ENCODE measurements around the gene TWIST2.

The TWIST2 gene

DNA sequence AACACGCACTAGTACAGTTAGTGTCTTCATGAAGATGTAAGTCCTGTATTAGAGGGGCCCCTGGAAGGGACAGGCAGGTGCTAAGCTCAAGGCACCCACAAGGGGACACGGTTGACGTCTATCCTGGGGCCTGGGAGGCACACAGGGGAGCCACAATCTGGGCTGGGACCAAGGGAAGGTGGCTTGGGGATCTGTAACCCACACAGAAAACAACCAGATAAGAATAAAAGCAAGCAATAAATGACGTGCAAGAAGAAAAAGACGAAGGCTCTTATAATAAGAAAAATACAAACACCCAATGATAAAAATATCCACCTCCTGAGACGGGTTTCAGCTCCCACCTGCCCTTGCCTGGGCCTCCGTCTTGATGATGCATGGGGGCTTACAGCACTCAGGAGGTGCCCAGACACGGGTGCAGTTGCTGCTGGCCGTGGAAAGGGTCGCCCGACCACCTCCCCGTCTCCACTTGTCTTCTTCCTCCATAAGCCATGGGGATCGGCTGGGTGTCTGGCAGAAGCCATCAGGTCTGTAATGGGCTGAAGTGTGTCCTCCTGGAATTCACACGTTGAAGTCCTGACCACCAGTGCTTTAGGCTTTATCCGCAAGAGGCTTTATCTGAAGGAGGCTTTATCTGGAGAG, 73.9 kb downstream of the TWIST2 start:
- DNase-seq = no peak

DNA sequence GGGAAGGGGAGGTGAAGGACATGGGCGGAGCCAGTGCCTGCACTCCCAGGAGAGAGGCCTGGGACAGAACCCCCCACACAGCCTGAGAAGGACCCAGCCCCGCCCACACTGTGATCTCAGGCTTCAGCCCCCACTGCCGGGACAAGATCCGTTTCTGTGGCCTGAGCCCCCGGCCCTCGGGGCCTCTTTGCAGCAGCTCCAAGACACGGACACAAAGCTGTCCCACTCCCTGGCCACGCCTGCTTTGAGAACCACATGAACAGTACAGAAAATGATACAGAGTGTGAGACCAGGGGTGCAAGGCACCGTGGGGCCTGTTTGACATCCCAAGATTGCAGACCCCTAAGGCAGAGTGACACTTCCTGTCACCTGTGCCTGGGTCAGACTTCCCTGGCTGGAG, 74.5 kb downstream of the TWIST2 start:
- DNase-seq = no peak

DNA sequence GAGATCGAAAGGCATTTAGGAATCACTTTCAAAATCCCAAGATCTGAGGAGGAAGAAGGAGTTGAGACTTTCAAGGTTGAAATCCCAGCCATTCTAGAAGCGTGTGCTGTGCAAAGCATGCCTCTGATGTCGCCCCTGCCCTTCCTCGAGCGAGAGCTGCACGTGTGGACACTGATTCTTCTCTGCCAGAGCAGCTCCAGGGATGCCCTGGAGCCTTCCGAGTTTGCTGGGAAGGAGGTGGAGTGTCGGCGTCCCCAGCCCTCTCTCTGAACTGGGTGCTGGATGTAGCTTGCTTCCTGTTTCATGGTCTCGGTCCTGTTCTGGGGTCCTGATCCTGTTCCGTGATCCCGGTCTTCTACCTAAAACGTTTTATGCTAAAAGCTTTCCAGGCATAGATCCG, 76.1 kb downstream of the TWIST2 start:
- no peak for DNase-seq

DNA sequence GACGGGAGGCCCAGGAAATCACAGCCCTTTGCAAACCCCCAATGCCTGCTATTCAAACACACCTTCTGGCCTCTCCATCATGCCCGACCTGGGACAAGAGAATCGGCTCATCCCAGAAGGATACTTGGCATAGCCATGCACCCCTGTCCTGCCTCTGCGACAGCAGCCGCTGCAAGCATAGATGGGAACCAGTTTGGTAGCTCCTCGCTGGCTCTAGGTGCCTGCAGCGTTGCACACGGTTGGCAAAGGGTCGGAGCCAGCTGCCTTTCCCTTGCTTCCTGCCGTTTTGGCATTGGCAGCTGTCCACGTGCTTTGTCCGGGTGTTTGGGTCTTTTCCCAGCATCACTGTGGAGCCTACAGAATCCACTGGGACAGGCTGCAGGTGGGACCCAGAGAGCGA, 76.9 kb downstream of the TWIST2 start:
- DNase-seq = no peak

DNA sequence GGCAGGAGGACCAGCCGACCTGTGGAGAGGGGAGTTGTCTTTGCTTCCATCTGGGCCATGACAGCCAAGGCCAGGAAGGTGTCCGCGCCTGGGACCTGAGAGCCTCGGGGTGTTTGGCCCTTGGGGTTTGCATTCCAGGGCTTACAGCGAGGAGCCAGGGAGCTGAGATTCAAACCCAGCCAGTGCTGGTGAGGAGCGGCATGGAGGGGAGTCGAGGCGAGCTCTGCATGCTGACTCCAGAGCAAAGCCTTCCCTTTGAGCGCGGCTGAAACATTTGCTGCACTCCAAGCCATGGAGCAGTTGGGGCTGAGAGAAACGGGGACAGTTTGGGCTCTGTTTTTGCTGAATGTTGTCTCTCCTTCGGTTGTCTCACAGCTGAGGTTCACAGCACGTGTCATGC, 77.4 kb downstream of the TWIST2 start:
- no peak for DNase-seq

DNA sequence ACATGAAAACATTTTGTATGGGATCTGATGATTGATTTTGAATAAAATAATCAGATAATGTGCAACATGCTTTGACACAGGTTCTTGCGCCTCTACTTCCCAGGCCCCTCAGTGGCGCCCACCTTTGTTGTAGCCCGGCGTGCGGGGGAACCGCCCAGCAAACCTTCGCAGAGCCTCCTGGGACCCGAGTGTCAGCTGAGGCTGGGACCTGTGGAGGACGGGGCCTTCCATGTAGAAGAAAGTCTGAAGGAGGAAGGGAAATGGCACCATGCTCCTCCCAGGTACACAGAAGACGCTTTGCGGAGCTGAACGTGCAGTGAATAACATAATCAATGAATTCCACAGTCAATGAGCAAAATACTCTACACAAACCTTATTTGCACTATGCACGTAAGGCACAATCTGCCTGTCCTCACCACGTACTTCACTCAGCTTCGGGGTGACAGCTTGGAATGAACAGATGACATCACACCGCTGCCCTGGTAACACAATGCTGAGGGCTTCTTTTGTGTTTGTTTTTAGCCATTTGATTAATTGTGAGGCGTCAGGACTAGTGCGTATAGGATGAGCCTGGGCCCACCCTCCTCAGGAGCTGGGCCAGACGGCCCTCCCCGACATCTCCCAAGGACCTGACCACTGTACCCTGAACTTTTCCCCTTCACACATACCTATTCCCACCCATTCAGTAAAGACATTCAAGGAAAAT, 78.1 kb downstream of the TWIST2 start:
- no peak for DNase-seq

DNA sequence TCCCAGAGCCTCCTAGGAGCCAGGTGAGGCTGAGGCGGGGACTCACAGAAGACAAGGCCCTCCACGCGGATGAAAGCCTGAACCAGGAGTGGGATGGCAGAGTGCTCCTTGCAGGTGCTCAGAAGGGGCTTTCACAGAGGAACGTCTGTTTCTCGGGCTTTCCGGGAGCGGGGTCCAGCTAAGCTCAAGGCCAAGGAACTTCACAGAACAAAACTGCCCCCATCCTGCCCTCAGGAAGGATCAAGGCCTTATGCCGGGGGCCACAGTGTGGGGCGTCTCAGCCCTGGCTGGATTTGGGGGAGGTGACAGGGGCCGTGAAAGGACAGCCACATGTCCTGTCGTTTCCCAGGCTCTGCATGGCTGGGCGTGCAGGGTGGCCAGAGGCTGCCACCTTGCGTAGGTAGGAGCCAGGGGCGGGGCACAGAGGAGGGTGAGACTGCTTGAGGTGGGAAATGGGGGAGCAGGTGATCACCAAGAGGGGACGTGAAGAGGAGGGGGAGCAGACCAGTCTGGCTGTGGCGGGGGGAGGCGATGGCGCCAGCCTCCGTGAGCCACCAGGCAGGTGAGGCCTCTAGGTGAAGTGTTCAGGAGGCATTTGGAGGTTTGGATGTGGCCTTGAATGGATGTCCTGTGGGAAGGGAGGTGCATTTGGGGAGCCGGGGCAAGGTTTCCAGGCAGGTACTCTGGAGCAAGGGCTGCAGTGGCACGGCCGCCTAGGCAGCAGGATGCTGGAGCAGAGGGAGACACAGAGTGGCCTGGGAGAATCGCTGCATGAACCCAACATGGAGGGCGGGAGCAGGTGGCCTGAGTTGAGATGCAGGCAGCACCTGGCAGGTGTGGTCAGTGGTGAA, 79.1 kb downstream of the TWIST2 start:
- DNase-seq = no peak

DNA sequence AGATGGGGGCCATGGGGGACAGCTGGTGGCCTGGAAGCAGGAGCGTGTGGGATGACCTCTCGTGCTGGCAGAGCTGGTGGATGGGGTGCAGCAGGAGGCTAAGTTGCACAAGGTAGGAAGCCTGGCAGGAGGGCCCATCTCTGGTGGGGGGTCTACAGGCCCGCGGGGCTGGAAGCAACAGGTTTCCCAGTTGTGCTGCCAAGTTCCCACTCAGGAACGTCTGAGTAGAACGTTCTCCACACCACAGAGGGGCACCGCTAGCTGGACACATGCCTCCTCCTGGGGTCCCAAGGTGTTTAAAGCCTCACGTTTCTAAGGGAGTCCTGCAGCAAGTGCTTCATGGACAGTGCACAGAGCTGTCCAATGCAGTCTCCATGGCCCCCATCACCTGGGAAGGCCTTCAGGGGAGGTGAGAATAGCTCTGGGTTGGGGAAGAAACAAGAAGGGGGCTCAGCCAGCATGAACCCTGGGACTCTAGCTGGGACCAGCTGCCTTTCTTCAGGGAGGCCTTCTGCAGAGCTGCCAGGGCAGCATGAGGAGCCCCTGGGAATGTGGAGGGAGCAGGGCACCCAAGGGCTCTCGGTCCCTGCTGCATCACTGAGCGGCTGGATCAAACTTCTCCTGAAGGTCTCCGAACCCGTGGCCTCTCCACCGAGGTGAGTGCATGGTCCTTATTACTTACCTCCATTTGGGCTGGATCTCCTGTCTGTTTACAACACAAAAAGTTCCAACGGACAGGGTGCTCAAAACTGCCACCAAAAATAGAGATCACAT, 80.0 kb downstream of the TWIST2 start:
- DNase-seq = no peak

DNA sequence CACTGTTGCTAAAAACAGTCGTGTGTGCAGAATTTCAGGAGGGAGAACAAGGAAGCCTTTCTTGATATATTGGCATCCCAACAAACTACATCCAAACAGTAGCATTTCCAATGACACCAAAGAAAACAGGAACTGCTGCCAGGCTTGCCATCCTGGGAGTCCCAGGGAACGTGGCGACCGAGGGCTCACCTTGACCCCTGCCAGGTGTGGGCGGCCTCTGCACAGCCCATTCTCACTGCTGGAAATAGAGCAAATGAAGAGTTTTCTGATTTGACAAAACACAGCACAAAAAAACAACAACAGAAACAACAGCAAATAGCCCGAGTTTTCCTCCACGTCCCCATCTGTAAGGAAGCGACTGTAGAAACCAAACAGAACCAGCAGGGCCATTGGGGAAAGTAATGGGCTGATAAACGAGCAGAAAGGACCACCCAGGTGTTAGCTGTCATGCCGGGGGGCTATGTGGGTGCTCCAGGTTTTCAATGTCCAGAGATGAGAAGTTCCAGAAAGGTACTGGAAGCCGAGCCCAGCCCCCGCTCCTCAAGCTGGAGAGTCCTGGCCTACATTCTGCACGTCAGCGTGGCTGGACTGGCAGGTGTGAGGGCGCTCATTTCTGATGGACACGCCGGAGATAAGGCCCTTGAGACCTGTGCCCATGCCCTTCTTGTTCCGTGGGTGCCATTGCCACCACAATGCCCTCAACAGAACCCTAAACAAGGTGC, 80.8 kb downstream of the TWIST2 start:
- DNase-seq = no peak

DNA sequence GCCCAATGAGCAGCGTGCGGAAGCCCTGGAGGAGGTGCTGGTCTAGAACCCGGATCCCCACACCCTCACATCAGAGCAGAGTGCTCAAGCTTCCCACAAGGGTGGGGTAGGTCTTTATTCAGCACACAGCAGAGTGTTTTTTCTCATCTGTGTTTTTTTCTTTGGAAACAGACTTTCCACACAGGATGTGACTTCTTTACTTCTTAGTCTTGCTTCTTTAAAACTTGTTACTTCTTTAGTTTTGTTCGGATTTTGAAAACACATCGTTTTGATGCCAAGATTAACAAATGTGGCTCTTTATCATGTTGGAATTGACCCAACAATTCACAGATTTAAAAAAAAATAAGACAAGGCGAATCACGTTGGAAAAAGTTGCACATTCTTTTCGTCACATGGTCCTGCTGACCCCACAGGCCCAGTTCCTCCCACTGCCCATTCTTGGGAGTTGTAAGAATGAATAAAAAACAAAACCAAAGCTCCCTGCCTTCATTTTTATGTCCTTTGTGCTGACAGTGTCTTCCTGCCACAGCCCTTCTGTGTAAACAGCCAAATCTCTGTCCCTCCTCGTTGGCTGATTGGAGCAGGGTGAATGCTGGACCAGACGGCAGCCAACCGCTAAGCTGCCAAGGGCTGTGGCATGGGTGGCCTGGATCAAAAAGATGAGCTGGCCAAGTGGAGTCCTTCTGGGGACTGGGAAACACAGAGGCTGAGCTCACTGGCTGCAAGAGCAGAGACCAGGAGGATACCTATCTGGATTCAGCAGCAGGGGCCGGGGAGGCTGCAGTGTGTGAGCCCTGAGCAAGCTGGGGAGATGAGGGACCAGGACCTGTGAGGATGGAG, 81.6 kb downstream of the TWIST2 start:
- peak; percentile 50 for DNase-seq

DNA sequence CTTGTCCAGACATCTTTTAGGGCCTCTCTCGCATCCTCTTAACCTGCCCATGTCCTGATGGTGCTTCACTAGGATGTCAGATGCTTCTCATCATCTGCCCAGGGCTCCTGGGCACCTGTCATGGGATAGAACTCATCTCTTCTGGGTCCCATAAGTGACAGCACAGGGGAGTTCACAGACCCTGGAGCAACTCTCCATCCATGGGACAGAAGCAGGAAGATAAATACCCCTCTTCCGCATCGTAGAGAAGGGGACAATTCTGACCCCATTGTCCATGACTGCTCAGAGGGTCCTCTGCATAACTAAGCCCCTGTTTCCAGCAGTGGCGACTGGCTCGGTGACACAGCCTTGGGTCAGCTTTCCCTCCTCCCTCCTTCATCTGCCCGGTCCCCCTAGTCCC, 82.3 kb downstream of the TWIST2 start:
- DNase-seq = no peak

DNA sequence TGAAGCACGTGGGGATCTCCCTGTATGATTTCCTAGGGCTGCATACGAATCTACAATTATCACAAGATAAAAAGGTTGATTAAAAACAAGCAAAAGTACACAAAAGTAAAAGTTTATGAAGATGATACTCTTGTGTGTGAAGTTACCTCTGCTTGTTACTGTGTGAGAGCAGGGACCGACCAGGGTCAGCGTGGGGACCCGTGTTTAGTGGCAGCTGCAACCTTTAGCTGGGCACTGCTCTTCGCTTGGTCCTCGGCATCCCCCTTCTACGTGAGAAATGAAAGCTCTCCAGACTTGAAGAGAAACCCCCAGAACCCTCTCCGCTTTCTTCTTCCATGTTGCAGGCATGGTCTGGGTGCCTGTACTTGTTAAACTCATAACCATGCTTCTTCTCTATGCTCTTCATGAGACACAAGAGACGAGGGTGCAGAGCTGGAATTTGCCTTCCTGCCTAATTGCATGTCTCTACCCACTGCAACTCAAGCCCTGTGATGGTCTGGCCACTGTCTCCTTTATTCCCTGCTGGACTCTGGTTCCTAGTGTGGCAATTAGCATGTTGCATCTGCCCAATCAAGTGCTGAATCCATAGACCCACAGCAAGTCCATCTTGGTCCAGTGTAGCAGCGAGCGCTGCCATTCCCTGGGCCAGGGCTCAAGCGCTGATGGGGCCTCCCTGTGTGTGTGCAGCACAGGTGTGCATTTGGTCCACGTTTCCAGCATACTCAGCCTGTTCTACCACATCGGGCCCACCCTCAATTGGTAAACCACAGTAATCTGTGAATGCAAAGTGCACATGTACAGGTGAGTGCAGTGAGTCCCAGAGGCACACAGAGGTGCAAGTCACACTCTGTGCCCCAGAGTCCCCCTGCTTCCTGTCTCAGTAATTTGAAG, 88.5 kb downstream of the TWIST2 start:
- DNase-seq = no peak

DNA sequence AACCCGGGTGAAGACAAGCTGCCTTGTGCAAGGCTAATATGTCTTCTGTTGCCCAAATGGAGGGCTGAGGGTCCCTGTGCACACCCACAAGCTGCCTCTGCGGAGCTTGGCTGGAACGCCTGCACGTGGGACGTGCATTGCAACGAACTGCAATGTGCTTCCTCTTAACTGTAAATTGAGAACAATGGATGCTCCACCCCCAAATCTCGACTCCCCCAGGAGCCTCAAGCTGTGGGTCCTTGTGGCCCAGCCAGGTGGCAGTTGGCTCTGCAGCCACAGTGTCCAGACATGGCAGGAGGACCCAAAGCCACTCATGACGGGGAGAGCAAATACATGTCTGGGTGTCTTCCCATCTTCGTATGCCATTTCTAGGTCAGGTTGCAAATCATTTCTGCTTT, 90.1 kb downstream of the TWIST2 start:
- DNase-seq = no peak

DNA sequence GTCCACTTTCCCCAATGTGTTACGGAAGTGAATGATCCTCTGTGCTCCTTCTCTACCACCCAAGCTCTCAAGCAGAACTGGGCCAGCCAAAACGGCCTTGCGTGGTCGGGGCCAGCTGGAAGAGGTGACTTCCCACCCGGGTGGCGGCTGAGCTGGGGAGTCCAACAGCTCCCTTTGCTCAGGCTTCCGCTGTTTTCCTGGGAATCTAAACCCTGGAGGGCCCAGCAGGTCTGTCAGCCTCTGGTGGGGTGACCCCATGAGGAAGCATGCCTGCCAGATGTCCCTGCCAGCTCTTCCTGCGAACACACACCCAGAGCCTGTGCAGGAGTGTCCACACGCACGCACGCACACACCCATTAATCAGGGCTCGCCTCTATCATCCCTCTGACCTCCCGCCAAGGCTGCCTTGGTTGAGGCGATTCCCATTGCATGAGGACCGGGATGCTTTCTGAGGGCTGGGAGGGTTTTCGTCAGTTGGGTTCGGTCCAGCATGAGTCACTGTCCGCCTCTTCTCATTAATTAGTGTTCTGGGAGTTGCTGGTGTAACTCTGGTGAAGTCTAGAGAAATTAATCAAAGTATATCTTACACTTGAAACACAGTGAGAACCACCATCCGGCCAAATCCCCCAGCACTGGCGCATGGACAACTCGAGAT, 90.6 kb downstream of the TWIST2 start:
- peak; percentile 81 for DNase-seq

DNA sequence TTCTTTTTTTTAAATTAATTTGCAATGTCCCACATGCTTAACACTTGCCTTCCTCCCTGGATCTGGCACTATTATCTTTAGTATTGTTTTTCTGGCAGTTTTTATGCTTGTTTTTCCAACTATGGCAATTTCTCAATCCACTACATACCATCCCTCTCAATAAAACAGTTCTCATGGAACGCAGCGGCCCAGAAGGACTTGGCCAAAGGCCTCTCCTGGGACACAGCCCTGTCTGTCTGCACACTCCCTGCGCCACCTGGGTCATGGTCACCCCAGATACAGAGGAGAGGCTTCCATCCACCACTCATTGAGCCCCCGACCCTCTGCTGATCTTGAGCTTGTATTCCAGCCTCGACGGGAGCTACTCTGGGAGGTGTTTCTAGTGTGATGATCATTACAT, 91.2 kb downstream of the TWIST2 start:
- peak; percentile 20 for DNase-seq

DNA sequence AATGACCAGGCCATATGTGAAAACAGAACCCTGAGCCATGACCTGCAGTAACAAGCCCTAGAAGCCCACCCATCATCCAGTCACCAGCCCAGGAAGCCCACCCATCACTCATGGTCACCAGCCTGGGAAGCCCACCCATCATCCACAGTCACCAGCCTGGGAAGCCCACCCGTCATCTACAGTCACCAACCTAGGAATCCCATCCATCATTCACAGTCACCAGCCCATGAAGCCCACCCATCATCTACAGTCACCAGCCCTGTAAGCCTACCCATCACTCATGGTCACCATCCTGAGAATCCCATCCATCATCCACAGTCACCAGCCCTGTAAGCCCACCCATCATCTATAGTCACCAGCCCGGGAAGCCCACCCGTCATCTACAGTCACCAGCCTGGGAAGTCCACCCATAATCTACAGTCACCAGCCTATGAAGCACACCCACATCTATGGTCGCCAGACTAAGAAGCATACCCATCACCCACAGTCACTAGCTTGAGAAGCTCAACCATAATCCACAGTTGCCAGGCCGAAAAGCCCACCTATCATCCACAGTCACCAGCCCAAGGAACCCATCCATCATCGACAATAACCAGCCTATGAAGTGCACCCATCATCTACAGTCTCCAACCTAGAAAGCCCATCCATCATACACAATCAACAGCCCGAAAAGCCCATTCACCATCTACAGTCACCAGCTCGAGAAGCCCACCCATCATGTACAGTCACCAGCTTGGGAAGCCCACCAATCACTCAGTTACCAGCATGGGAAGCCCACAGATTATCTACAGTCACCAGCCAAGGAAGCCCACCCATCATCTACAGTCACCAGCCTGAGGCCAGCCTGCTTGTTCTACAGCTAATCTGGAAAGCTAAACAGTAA, 91.9 kb downstream of the TWIST2 start:
- DNase-seq = no peak

DNA sequence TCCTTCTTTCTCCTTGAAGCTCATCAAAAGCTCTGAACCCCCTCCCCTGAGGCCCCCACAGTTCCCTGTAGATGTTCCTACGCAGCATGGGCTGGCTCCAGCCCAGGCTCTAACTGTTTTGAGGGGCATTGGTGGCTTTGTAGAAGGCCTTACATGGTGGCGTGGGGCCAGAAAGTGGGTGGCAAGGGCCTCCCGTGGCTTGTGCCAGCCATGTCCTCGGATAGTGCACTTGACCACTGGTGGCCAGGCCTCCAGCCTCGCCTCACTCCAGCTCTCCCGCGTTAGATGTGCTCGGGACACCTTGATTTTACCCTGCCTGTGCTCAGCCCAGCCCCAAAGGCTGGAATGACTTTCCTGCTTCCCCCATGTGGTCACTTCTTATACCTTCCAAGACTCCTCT, 92.9 kb downstream of the TWIST2 start:
- no peak for DNase-seq

DNA sequence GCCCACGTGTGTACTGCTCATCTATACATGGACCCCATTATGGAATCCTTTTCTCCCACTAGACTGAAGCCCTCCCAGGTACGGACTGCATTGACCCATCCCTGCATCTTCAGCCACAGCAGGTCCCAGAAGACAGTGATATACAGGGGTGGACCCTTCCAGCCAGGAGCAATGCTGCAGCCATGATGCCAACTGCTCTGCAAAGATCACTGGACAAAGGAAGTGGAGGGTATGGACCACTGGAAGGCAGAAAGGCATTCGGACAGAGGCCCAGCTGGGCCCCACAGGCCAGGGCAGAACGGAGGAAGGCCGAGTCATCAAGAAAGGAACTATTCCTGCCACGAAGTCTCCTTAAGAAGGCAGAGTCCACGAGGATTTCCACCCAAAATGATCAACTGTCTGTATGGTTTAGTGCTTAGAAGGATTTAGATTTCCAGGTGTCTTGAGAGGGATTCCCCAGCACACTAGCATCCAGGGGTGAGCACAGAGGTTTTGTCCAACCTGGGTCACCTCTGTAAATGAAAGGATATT, 93.4 kb downstream of the TWIST2 start:
- DNase-seq = no peak

Measured in fibroblast of skin of back (primary cell).